SK-N-MC (cell line): ENCODE data around the gene C4BPA.

ENCODE experiments used
- EZH2 ChIP-seq: fragments of 200-600 bp; sonication (generic); IDR thresholded peaks from one replicate; pipeline ENCODE4 v1.6.1; 2017; ENCODE audit warnings: antibody characterized with exemption
- FOXP2 ChIP-seq: optimal IDR thresholded peaks from 2 replicates; pipeline ENCODE3; 2011; ENCODE audit warnings: mild to moderate bottlenecking, moderate library complexity; ENCODE audit not compliant: insufficient read depth; ENCODE audit errors: extremely low read length, control extremely low read depth
- POLR2AphosphoS5 ChIP-seq: IDR thresholded peaks from 2 replicates; pipeline ENCODE4 v1.6.1; 2012; ENCODE audit warnings: mild to moderate bottlenecking, low read depth, low read length, borderline replicate concordance

DNA sequence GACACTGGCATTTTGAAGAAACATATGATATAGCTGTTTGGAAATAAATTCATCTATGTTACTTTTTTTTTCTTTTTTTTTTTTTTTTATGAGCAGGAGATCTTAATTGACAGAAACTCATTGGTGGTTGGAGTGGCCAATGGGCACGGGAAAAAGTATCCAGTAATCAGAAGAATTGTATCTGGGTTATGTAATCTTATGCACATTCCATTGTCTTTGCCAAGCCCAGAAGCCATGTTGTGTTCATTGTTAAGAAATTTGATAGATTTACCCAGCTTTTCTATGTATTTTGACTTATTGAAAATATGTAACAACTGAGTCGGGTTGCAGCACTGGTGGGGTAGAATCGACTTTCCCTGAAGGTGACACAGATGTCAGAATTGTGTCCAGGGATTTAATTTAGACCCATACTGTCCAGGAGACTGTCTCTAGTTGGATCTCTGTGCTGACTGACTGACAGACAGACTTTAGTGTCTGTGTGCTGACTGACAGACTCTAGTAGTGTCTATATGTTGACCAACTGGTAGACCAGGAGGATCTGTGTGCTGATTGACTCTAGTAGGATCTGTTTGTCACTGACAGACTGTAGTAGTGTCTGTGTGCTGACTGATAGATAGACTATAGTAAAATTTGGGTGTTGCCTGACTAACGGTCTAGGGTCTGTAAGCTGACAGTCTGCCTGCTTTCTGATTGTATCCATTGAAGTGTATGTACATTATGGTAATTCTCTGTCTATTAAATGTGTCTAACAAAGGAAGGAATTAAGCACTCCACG lies 27.7 kb upstream of the C4BPA start:
- TF ChIP-seq EZH2, result no peak
- TF ChIP-seq POLR2AphosphoS5, result no peak
- TF ChIP-seq FOXP2, result no peak
